ENCODE data around the gene BANF2.

DNA sequence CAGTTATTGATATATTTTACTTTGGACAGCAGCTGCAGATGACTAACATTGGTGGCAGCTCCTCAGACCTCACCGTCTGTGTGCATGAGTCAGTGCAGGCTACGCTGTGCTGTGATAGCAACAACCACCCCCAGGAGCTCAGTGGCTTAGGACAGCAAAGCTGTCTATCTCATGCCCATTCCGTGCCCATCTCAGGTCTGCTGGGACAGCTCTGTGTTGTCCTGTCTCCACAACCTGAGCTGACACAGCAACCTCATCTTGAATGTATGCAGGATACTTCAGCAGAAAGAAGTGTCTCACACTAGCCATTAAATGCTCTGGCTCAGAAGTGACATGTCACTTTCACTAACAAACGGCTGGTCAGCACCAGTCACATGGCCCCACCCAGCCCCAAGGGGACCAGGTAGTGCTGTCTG is 47.7 kb downstream of the BANF2 start:
- no peak for TF ChIP-seq ZNF274 (IDR thresholded peaks at IDR 0.05; ENCODE audit: low read depth, low read length)
- TF ChIP-seq YY1 (IDR thresholded peaks at IDR 0.05; ENCODE audit: insufficient read depth, insufficient read length) = no peak
